IPS DF 4.7 (cell line): ENCODE results near the gene NRXN3.

Experiments used
- DNase-seq: peaks from one replicate; pipeline ENCODE4 v3.0.0-alpha.2; 2013; ENCODE audit warnings: low spot score; ENCODE audit errors: extremely low read depth

Gene NRXN3

GRCh38 chr14:79842270-79842669 lies 1672.1 kb downstream of the NRXN3 start:
- DNase-seq = no peak

- no peak for DNase-seq
Observed at GRCh38 chr14:79852950-79853744, 1683.0 kb downstream of the NRXN3 start.

GRCh38 chr14:79855789-79856188 lies 1685.6 kb downstream of the NRXN3 start:
- DNase-seq = no peak

- no peak for DNase-seq
Observed at GRCh38 chr14:79856381-79856780, 1686.2 kb downstream of the NRXN3 start.

GRCh38 chr14:79861111-79861510 lies 1690.9 kb downstream of the NRXN3 start:
- peak; percentile 44 for DNase-seq

- no peak for DNase-seq
Observed at GRCh38 chr14:79862045-79862444, 1691.9 kb downstream of the NRXN3 start.

GRCh38 chr14:79871136-79871535 lies 1701.0 kb downstream of the NRXN3 start:
- no peak for DNase-seq

- DNase-seq = no peak
Observed at GRCh38 chr14:79878229-79878628, 1708.1 kb downstream of the NRXN3 start.

GRCh38 chr14:79878785-79879184 lies 1708.6 kb downstream of the NRXN3 start:
- no peak for DNase-seq

GRCh38 chr14:79881299-79881698 lies 1711.1 kb downstream of the NRXN3 start:
- DNase-seq = no peak

- no peak for DNase-seq
Observed at GRCh38 chr14:79890527-79890926, 1720.4 kb downstream of the NRXN3 start.

GRCh38 chr14:79896009-79896408 lies 1725.8 kb downstream of the NRXN3 start:
- no peak for DNase-seq

GRCh38 chr14:79899610-79900009 lies 1729.4 kb downstream of the NRXN3 start:
- no peak for DNase-seq

GRCh38 chr14:79904497-79904896 lies 1734.3 kb downstream of the NRXN3 start:
- DNase-seq = no peak

- DNase-seq = no peak
Observed at GRCh38 chr14:79906994-79907393, 1736.8 kb downstream of the NRXN3 start.

GRCh38 chr14:79910086-79910485 lies 1739.9 kb downstream of the NRXN3 start:
- no peak for DNase-seq

GRCh38 chr14:79911744-79912143 lies 1741.6 kb downstream of the NRXN3 start:
- no peak for DNase-seq

- no peak for DNase-seq
Observed at GRCh38 chr14:79914595-79914994, 1744.4 kb downstream of the NRXN3 start.

GRCh38 chr14:79915406-79915805 lies 1745.2 kb downstream of the NRXN3 start:
- DNase-seq = no peak

GRCh38 chr14:79916281-79916680 lies 1746.1 kb downstream of the NRXN3 start:
- DNase-seq = no peak

GRCh38 chr14:79916892-79917291 lies 1746.7 kb downstream of the NRXN3 start:
- DNase-seq = no peak
